Measurements from ENCODE around the gene DSC1. TPM values are rescaled to one million over a fixed set of nuclear protein-coding genes. Genes with fewer than 3 reads are reported as not detected.

Gene DSC1
- total and polyA plus RNA-seq, 2 of the 8 experiments (the other 6 are each of a cell fraction or from before 2014, with no cell fraction given), result 0.02 TPM; not detected in 1

GRCh38 chr18:31203794-31204148, 41.1 kb upstream of the DSC1 start (continued):
- TF ChIP-seq CHD7 (IDR thresholded peaks at IDR 0.05; ENCODE audit: insufficient replicate concordance, low read length) (no peak), TAF1 (IDR thresholded peaks at IDR 0.05; ENCODE audit: low read depth, low read length) (no peak), MAFK (IDR thresholded peaks at IDR 0.05; ENCODE audit: low read depth, low read length) (no peak), GTF2F1 (IDR thresholded peaks at IDR 0.05; ENCODE audit: borderline replicate concordance, low read depth, low read length) (no peak), EGR1 (IDR thresholded peaks at IDR 0.05; ENCODE audit: borderline replicate concordance, low read depth, low read length) (no peak), RXRA (IDR thresholded peaks at IDR 0.05; ENCODE audit: insufficient read depth, low read depth, low read length) (no peak), CTCF (IDR thresholded peaks at IDR 0.05; ENCODE audit: control extremely low read depth in 1 of 3, insufficient read depth in 1 of 3, low read depth in 1 of 3, low read length in 3 of 3) (no peak), HDAC6 (IDR thresholded peaks at IDR 0.05; ENCODE audit: low read depth, low read length) (no peak)
- TF ChIP-seq, protein P1, sequence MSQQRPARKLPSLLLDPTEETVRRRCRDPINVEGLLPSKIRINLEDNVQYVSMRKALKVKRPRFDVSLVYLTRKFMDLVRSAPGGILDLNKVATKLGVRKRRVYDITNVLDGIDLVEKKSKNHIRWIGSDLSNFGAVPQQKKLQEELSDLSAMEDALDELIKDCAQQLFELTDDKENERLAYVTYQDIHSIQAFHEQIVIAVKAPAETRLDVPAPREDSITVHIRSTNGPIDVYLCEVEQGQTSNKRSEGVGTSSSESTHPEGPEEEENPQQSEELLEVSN (IDR thresholded peaks at IDR 0.05), result no peak
